ENCODE measurements around the gene GCH1. TPM values are rescaled to one million over a fixed set of nuclear protein-coding genes. Genes with fewer than 3 reads are reported as not detected.

Gene GCH1
- polyA plus RNA-seq, 2 of the 4 experiments (the other 2 are of a cell fraction): 2.9 to 5.0 TPM

GRCh38 chr14:54935100-54935499, 32.5 kb upstream of the GCH1 start:
- TF ChIP-seq EHMT2 (IDR thresholded peaks at IDR 0.05; ENCODE audit: low read depth): no peak
- no peak for DNase-seq (ENCODE audit: low read depth in 1 of 2, low spot score in 1 of 2)
- no peak for FAIRE-seq
- POLR2A ChIA-PET: no interaction called here
- Histone ChIP-seq H3K4me3 (no peak overlapping the region), H3K4me1 (no peaks in the 10 kb centered on the region), H3K9me3 (no peaks in the 10 kb centered on the region), H3K27ac (no peak overlapping the region), H3K4me2 (no peak overlapping the region)
- CTCF ChIA-PET: interaction anchor here (1.3 kb wide), 1 partner anchor 21 kb away, joined by 3 read pairs; no protein-coding TSS in a partner anchor
- ATAC-seq: no peak
- WGBS (ENCODE audit: missing lambda C conversion rate): 49% methylated on average over 2 of the region's 2 CpGs

- no peak overlapping the region for H3K27ac ChIP-seq
- no peaks in the 10 kb centered on the region for H3K4me1 ChIP-seq
- FAIRE-seq (peak; percentile 39), DNase-seq (ENCODE audit: low read depth in 1 of 2, low spot score in 1 of 2) (no peak), ATAC-seq (no peak)
- peak; percentile 61 for TF ChIP-seq MAFK (IDR thresholded peaks at IDR 0.05; ENCODE audit: partially characterized antibody)
- TF ChIP-seq RARB (CRISPR knock-in tag; IDR thresholded peaks at IDR 0.05): no peak
- TF ChIP-seq USF2 (IDR thresholded peaks at IDR 0.05): no peak
- no peak for TF ChIP-seq PHF8 (IDR thresholded peaks at IDR 0.05; ENCODE audit: borderline replicate concordance, low read depth)
- TF ChIP-seq HOXB13 (CRISPR knock-in tag; IDR thresholded peaks at IDR 0.05; ENCODE audit: low read depth): no peak
- H3K9me3 ChIP-seq: no peaks in the 10 kb centered on the region
- no peak overlapping the region for H3K4me2 ChIP-seq
- 89% methylated on average over 1 of the region's 1 CpG for WGBS (ENCODE audit: missing lambda C conversion rate)
- CTCF ChIA-PET: interaction anchor here (0.6 kb wide), 1 partner anchor 12 kb away, joined by 3 read pairs; no protein-coding TSS in a partner anchor
- H3K4me3 ChIP-seq: no peak overlapping the region
- POLR2A ChIA-PET: no interaction called here
Measured at GRCh38 chr14:54933006-54933405, 30.4 kb upstream of the GCH1 start.

GRCh38 chr14:54931598-54932340, 29.1 kb upstream of the GCH1 start:
- H3K4me3 ChIP-seq: no peak overlapping the region
- H3K27ac ChIP-seq: no peak overlapping the region
- FAIRE-seq (no peak), ATAC-seq (no peak), DNase-seq (ENCODE audit: low read depth in 1 of 2, low spot score in 1 of 2) (no peak)
- ChIA-PET POLR2A (no interaction called here), CTCF (interaction anchor here (0.7 to 1.3 kb wide), 2 partner anchors 29 to 32 kb away, joined by 4 read pairs; no protein-coding TSS in a partner anchor)
- TF ChIP-seq POLR2A (IDR thresholded peaks at IDR 0.05; ENCODE audit: low read length) (no peak), CHD2 (IDR thresholded peaks at IDR 0.05; ENCODE audit: low read length, partially characterized antibody) (no peak), HOXA7 (CRISPR knock-in tag; IDR thresholded peaks at IDR 0.05) (no peak), FOSL2 (IDR thresholded peaks at IDR 0.05) (no peak), FOSL2 (CRISPR knock-in tag; IDR thresholded peaks at IDR 0.05) (no peak), CEBPB (IDR thresholded peaks at IDR 0.05) (no peak), HES2 (IDR thresholded peaks at IDR 0.05) (no peak)
- no peak overlapping the region for H3K4me2 ChIP-seq
- H3K9me3 ChIP-seq: no peaks in the 10 kb centered on the region
- no peaks in the 10 kb centered on the region for H3K4me1 ChIP-seq
- WGBS (ENCODE audit: missing lambda C conversion rate): 90% methylated on average over 3 of the region's 3 CpGs

DNA sequence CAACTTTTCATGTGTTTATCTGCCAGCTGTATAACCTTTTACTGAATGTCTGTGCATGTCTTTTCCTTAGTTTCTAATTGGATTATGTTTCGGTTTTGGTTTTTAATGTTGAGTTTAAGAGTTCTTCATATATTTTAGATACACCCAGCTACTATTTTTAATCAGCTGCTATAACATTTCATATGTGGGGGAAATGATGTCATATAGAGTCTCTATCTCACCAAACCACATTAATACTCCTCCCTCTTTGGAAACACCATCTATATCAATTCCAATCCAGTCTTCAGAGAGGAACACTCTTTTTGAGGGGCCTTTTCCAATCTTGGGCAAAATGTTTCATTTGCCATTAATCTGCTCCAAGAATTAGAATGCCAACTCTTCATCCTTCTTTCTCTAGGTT, 28.5 kb upstream of the GCH1 start:
- 94% methylated on average over 1 of the region's 1 CpG for WGBS (ENCODE audit: missing lambda C conversion rate)
- ATAC-seq: no peak
- CTCF ChIA-PET: interaction anchor here (1.3 kb wide), 1 partner anchor 28 kb away, joined by 4 read pairs; no protein-coding TSS in a partner anchor

More for the DNA sequence above, 28.5 kb upstream of the GCH1 start:
- H3K4me2 ChIP-seq: no peak overlapping the region
- no peak overlapping the region for H3K27ac ChIP-seq
- H3K9me3 ChIP-seq: no peaks in the 10 kb centered on the region
- H3K4me1 ChIP-seq: no peaks in the 10 kb centered on the region
- POLR2A ChIA-PET: no interaction called here
- DNase-seq (ENCODE audit: low read depth in 1 of 2, low spot score in 1 of 2) (no peak), FAIRE-seq (no peak)
- no peak for TF ChIP-seq ZSCAN20 (CRISPR knock-in tag; IDR thresholded peaks at IDR 0.05)
- TF ChIP-seq BHLHE40 (IDR thresholded peaks at IDR 0.05; ENCODE audit: low read depth, low read length): no peak
- TF ChIP-seq GATA3 (IDR thresholded peaks at IDR 0.05; ENCODE audit: borderline replicate concordance): no peak
- TF ChIP-seq MAZ (IDR thresholded peaks at IDR 0.05; ENCODE audit: borderline replicate concordance, low read depth, low read length): no peak
- TF ChIP-seq NR3C1 (IDR thresholded peaks at IDR 0.05): no peak
- no peak for TF ChIP-seq ELK1 (IDR thresholded peaks at IDR 0.05; ENCODE audit: low read depth, low read length)
- TF ChIP-seq RNF2 (IDR thresholded peaks at IDR 0.05; ENCODE audit: borderline replicate concordance, low read depth): no peak
- no peak for TF ChIP-seq FOXS1 (CRISPR knock-in tag; IDR thresholded peaks at IDR 0.05)
- TF ChIP-seq HDAC2 (IDR thresholded peaks at IDR 0.05): no peak
- no peak for TF ChIP-seq TP53 (CRISPR knock-in tag; IDR thresholded peaks at IDR 0.05)
- H3K4me3 ChIP-seq: no peak overlapping the region

Data from A549 (cell line).